Measurements from ENCODE around the gene KAT2A. TPM values are rescaled to one million over a fixed set of nuclear protein-coding genes. Genes with fewer than 3 reads are reported as not detected.

Gene KAT2A
- total RNA-seq, 3 donors from 2014 or later = 22.7 to 55.8 (median 54.4) TPM

DNA sequence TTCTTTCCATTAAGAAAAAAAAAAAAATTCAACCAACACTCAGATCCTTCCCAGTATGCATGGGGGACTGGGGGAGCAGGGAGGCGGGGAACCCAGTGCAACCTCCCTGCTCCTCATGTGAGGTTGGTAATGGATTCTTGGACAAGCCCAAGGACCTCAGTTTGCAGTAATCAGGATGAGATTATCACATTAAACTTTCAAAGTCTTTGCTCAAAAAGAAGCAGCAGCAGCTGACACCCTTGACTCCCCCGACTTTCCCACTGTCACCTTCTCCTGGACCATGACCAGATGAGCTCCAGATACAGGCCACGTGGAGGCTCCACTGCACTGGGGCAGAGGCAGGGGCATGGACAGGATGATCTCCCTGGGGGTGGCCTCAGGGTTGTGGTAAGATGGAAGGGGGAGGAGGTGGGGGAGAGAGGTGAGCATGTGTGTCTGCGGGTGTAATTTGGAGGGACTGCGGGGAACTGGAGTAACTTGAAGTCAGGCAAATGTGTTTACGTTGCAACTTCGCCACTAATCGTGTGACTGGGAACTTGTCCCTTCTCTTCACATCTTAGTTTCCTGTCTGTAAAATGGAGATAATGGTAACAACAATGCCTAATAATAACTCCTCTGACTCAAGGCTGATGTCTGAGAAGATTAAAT lies 42.6 kb downstream of the KAT2A start:
- H3K36me3 ChIP-seq = no peaks in the 10 kb centered on the region
- no peaks in the 10 kb centered on the region for H3K4me1 ChIP-seq
- no peaks in the 10 kb centered on the region for H3K9me3 ChIP-seq
- no peak overlapping the region for H3K27ac ChIP-seq
- no peak for DNase-seq (ENCODE audit: low spot score in 2 of 2)
- H3K27me3 ChIP-seq = peaks cover 0 to 2% of the 10 kb centered on the region in 2 donors
- no peak overlapping the region for H3K4me3 ChIP-seq
- intact Hi-C loops (cut with DNase I; ENCODE audit: low total_unique reads) = no loop called here
- TF ChIP-seq POLR2A (IDR thresholded peaks at IDR 0.05) (no peak), POLR2AphosphoS5 (IDR thresholded peaks at IDR 0.05) (no peak)
- TF ChIP-seq, protein P1, sequence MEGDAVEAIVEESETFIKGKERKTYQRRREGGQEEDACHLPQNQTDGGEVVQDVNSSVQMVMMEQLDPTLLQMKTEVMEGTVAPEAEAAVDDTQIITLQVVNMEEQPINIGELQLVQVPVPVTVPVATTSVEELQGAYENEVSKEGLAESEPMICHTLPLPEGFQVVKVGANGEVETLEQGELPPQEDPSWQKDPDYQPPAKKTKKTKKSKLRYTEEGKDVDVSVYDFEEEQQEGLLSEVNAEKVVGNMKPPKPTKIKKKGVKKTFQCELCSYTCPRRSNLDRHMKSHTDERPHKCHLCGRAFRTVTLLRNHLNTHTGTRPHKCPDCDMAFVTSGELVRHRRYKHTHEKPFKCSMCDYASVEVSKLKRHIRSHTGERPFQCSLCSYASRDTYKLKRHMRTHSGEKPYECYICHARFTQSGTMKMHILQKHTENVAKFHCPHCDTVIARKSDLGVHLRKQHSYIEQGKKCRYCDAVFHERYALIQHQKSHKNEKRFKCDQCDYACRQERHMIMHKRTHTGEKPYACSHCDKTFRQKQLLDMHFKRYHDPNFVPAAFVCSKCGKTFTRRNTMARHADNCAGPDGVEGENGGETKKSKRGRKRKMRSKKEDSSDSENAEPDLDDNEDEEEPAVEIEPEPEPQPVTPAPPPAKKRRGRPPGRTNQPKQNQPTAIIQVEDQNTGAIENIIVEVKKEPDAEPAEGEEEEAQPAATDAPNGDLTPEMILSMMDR (IDR thresholded peaks at IDR 0.05) = no peak

DNA sequence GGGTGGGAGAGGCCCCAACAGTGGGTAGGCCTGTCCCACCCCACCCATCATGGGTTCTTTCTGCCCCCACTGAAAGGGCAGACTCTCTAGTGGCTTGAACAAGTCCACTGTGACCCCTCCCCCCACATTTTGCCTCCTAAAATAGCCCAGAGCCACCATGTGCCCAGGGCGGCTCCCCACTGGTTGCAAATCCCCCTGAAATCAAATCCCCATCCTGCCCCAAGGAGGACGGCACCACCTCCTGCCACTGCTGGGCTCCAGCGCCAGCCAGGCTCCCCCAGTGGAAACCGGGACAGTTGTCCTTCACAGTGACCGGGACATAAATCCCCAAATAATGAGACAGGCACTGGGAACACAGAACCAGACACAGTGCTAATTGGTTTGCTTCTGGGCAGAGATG lies 43.4 kb downstream of the KAT2A start:
- H3K36me3 ChIP-seq = no peaks in the 10 kb centered on the region
- no peak for DNase-seq (ENCODE audit: low spot score in 2 of 2)
- no peak overlapping the region for H3K4me3 ChIP-seq
- intact Hi-C loops (cut with DNase I; ENCODE audit: low total_unique reads) = no loop called here
- peaks cover under 1 to 4% of the 10 kb centered on the region in 2 donors for H3K27me3 ChIP-seq
- no peaks in the 10 kb centered on the region for H3K9me3 ChIP-seq
- H3K27ac ChIP-seq = no peak overlapping the region
- no peaks in the 10 kb centered on the region for H3K4me1 ChIP-seq
- TF ChIP-seq, protein P1 (IDR thresholded peaks at IDR 0.05) = no peak
- no peak for TF ChIP-seq POLR2A (IDR thresholded peaks at IDR 0.05)
- no peak for TF ChIP-seq POLR2AphosphoS5 (IDR thresholded peaks at IDR 0.05)

DNA sequence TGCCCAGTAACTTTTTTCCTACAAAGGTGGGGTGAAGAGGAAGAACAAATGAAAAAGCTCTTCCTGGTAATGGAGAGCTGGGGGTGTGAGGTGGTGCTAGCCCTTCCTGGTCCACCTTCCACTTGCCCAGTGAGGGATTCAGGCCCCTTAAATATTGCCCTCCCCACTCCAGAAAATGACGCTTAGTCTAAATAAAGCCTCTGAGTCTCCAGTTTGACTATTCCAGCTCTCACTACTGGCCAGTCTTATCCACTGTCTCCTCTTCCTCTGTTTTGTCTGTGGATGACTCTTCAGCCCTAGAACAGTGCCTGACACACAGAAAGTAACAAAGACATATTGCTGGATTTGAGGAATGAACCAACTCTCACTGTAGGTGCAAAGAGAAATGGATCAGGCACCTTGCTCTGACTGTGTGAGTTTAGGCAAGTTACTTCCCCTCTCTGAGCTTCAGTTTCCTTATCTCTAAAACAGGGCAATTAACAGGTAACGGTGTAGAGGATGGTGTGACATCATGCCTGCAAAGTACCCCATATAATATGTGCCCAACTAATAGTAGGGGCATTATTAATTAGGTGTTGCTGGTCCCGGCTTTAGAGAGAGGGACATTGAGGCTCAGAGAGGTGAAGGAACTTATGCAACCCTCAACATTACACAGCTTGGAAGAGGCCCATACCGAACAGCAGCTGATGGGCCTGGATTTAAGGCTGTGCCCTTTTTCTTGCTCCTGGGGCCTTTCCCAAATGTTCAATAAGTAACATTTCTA lies 44.2 kb downstream of the KAT2A start:
- Histone ChIP-seq H3K27me3 (peaks cover 4 to 8% of the 10 kb centered on the region in 2 donors), H3K4me3 (no peak overlapping the region), H3K36me3 (no peaks in the 10 kb centered on the region), H3K27ac (no peak overlapping the region), H3K9me3 (no peaks in the 10 kb centered on the region), H3K4me1 (no peaks in the 10 kb centered on the region)
- intact Hi-C loops (cut with DNase I; ENCODE audit: low total_unique reads) = no loop called here
- DNase-seq (ENCODE audit: low spot score in 2 of 2) = no peak
- TF ChIP-seq POLR2A (IDR thresholded peaks at IDR 0.05) (no peak), POLR2AphosphoS5 (IDR thresholded peaks at IDR 0.05) (no peak)
- TF ChIP-seq, protein P1 (IDR thresholded peaks at IDR 0.05) = no peak

DNA sequence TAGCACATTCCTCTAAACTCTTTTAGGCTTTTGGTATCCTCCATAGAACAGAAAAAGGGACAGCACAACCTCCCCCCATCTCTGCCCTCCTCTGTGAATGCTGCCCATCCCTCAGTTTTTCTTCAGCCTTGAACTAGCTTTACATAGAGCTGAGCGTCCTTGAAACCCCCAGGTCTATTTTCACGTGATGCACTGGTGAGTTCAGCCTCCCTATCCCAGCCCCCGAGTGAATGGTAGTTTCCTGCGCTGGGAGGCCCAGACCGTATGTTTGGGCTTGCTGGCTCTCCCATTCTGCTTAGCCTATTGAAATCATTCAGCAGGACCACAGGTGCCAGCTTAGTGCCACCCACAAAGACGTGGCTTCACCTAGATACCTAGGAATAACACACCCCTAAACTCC lies 45.4 kb downstream of the KAT2A start:
- Histone ChIP-seq H3K27ac (no peak overlapping the region), H3K4me3 (no peak overlapping the region), H3K9me3 (no peaks in the 10 kb centered on the region), H3K27me3 (peaks cover 4 to 10% of the 10 kb centered on the region in 2 donors), H3K4me1 (no peaks in the 10 kb centered on the region), H3K36me3 (no peaks in the 10 kb centered on the region)
- intact Hi-C loops (cut with DNase I; ENCODE audit: low total_unique reads) = no loop called here
- DNase-seq (ENCODE audit: low spot score in 2 of 2) = no peak
- no peak for TF ChIP-seq POLR2AphosphoS5 (IDR thresholded peaks at IDR 0.05)

DNA sequence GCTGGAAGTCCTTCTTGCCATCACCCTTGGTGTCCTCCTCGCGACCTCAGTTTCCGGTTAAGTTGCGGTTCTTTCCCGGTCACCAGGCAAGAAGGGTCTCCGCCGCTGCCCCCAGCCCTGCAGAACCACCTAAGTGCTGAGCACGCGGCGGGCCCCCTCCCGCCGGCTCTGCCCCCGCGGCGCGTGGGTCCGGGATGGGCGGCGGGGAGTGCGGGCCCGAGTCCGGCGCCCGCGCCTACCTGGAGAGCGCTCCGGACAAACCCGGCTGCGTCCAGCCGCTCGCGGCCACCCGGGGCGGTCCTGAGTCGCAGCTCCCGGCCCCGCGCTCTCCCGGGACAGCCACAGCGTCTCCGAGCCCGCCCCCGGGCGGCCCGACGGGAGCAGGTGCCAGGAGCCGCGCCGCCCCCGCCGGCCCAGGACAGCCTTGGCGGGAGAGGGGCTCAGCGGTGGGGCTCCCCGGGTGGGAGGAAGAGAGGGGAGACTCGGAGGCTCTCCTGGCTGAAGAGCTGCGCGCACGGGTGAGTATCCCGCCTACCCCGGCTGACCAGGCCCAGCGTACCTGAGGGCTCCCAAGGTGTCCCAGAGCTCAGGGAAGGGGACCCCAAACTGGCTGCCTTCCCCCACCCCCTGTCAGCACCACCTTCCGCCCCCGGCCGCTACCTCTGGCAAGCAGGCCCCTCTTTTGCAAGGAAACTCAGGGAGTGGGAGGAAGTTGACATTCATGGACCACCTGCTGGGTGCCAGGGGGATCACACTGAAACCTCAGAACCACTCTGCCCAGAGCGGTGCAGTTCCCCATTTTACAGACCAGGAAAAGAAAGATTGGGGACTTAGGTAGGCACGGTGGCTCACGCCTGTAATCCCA lies 48.6 kb downstream of the KAT2A start:
- DNase-seq (ENCODE audit: low spot score in 2 of 2) = no peak
- intact Hi-C loops (cut with DNase I; ENCODE audit: low total_unique reads) = no loop called here
- H3K9me3 ChIP-seq = no peaks in the 10 kb centered on the region

More for the DNA sequence above, 48.6 kb downstream of the KAT2A start:
- H3K27me3 ChIP-seq = peaks cover 4 to 10% of the 10 kb centered on the region in 2 donors
- TF ChIP-seq, protein P1 (IDR thresholded peaks at IDR 0.05) = no peak
- TF ChIP-seq POLR2AphosphoS5 (IDR thresholded peaks at IDR 0.05) (no peak), POLR2A (IDR thresholded peaks at IDR 0.05) (no peak)
- H3K4me3 ChIP-seq = peak overlapping the region; percentile 18 to 66 (median 45)
- H3K36me3 ChIP-seq = no peaks in the 10 kb centered on the region
- no peak overlapping the region for H3K27ac ChIP-seq
- no peaks in the 10 kb centered on the region for H3K4me1 ChIP-seq

Measured in breast epithelium (tissue), 4 donors.